HCT116 (cell line): Measurements from ENCODE around the gene VEPH1. TPM values are rescaled to one million over a fixed set of nuclear protein-coding genes. Genes with fewer than 3 reads are reported as not detected.

Experiments
- ATAC-seq: fragments of 200-7000 bp; cut with Tn5 transposase; 2 replicates; pipeline ENCODE4 v1.9.1; 2020; ENCODE audit warnings: mild to moderate bottlenecking, moderate library complexity
- BruUV-seq: library from RNA; stranded (reverse); fragments of 400-500 nt; replicated peaks from 2 replicates; lab custom pipeline; 2021; lab: Mats Ljungman, UMichigan
- CTCF ChIA-PET: fragments of 300-600 bp; sonication (Branson Sonifier 250); formaldehyde crosslinking; loops from one replicate; lab custom pipeline; 2021; ENCODE audit warnings: antibody characterized with exemption; lab: Charles Lee
- POLR2A ChIA-PET: fragments of 300-600, 350-600 bp; sonication (Branson Sonifier 250); formaldehyde crosslinking; loops from one replicate; lab custom pipeline; 2021; ENCODE audit warnings: antibody characterized with exemption; lab: Charles Lee
- RAD21 ChIA-PET, 2 experiments: fragments of 300-600 bp; sonication (Branson Sonifier 250); formaldehyde crosslinking; loops; one replicate each; lab custom pipeline; 2023; ENCODE audit warnings: low total read pairs in 2 of 2; ENCODE audit not compliant: uncharacterized antibody in 2 of 2, unreplicated experiment in 2 of 2, low non-redundant PET in 1 of 2; lab: Charles Lee
- DNase-seq: peaks from one replicate; pipeline ENCODE4 v3.0.0-alpha.2; 2010; ENCODE audit warnings: low read depth, low spot score
- H2AFZ ChIP-seq: fragments of 200-600 bp; shearing (Covaris generic), sonication (generic); 2 replicates; pipeline ENCODE4 v1.6.1; 2017; ENCODE audit warnings: low read depth, mixed run types, mixed read lengths, antibody characterized with exemption, low read length; ENCODE audit not compliant: poor library complexity, severe bottlenecking
- H3K27ac ChIP-seq: 2 replicates; pipeline ENCODE4 v1.5.1; 2012; ENCODE audit warnings: low read depth, low read length
- H3K27me3 ChIP-seq: fragments of 200-600 bp; sonication (generic); 2 replicates; pipeline ENCODE4 v1.6.1; 2016; ENCODE audit warnings: mixed run types, low read length, mixed read lengths; ENCODE audit not compliant: insufficient read depth
- H3K36me3 ChIP-seq, 2 experiments: fragments of 200-500 bp in 1 of 2; fragments of 200-600 bp in 1 of 2; sonication (Bioruptor generic) in 1 of 2; sonication (generic) in 1 of 2; 2 replicates each; pipeline versions ENCODE4 v1.5.1 to v1.6.1; 2014 to 2016; ENCODE audit warnings: low read length in 2 of 2, inconsistent platforms in 1 of 2, mixed read lengths in 1 of 2, mixed run types in 1 of 2; ENCODE audit not compliant: insufficient read depth in 2 of 2, control insufficient read depth in 1 of 2
- H3K4me1 ChIP-seq, 2 experiments: fragments of 200-600 bp in 1 of 2; sonication (generic) in 1 of 2; 2 replicates each; pipeline versions ENCODE4 v1.5.1 to v1.6.1; 2012 to 2017; ENCODE audit warnings: low read length in 2 of 2, inconsistent platforms in 1 of 2, mild to moderate bottlenecking in 1 of 2, mixed read lengths in 1 of 2, mixed run types in 1 of 2, moderate library complexity in 1 of 2; ENCODE audit not compliant: insufficient read depth in 2 of 2, control insufficient read depth in 1 of 2
- H3K4me2 ChIP-seq: fragments of 200-600 bp; sonication (generic); 2 replicates; pipeline ENCODE4 v1.6.1; 2017; ENCODE audit warnings: mixed run types, low read length, mixed read lengths
- H3K4me3 ChIP-seq, 2 experiments: fragments of 200-600 bp in 1 of 2; sonication (generic) in 1 of 2; replicated peaks in 1 of 2; 2 replicates each; pipeline ENCODE4 v1.5.1; 2011 to 2016; ENCODE audit warnings: low read length in 2 of 2, control low read depth in 1 of 2, low read depth in 1 of 2, mild to moderate bottlenecking in 1 of 2, mixed read lengths in 1 of 2, mixed run types in 1 of 2
- H3K79me2 ChIP-seq: fragments of 200-600 bp; sonication (generic); 2 replicates; pipeline ENCODE4 v1.6.1; 2017; ENCODE audit warnings: mild to moderate bottlenecking, mixed run types, low read length, moderate library complexity, mixed read lengths; ENCODE audit not compliant: insufficient read depth
- H3K9ac ChIP-seq: fragments of 200-600 bp; sonication (generic); 2 replicates; pipeline ENCODE4 v1.6.1; 2016; ENCODE audit warnings: low read length, mixed read lengths
- H3K9me2 ChIP-seq: fragments of 200-600 bp; sonication (generic), shearing (Covaris generic); 2 replicates; pipeline ENCODE4 v1.6.1; 2017; ENCODE audit warnings: mixed run types, mild to moderate bottlenecking, moderate library complexity; ENCODE audit not compliant: insufficient read depth
- H3K9me3 ChIP-seq, 2 experiments: fragments of 200-500 bp in 1 of 2; fragments of 200-600 bp in 1 of 2; sonication (Bioruptor generic) in 1 of 2; sonication (generic) in 1 of 2; 2 replicates each; pipeline ENCODE4 v1.6.1; 2014 to 2017; ENCODE audit warnings: low read length in 2 of 2, mixed read lengths in 2 of 2, inconsistent platforms in 1 of 2, low read depth in 1 of 2, mild to moderate bottlenecking in 1 of 2, mixed run types in 1 of 2, moderate library complexity in 1 of 2; ENCODE audit not compliant: control insufficient read depth in 1 of 2, insufficient read depth in 1 of 2
- H4K20me1 ChIP-seq: fragments of 200-600 bp; sonication (generic), shearing (Covaris generic); 2 replicates; pipeline ENCODE4 v1.6.1; 2017; ENCODE audit warnings: mixed run types, mild to moderate bottlenecking, moderate library complexity; ENCODE audit not compliant: insufficient read depth
- ATF3 ChIP-seq: IDR thresholded peaks from 2 replicates; pipeline ENCODE4 v1.6.1; 2012
- CBX3 ChIP-seq: IDR thresholded peaks from 2 replicates; pipeline ENCODE4 v1.6.1; 2012; ENCODE audit warnings: low read depth
- CEBPB ChIP-seq: IDR thresholded peaks from 2 replicates; pipeline ENCODE4 v1.6.1; 2012; ENCODE audit warnings: low read depth
- CTCF ChIP-seq, 3 experiments: fragments of 200-600 bp in 1 of 3; sonication (generic) in 1 of 3; IDR thresholded peaks in 2 of 3; conservative IDR thresholded peaks in 1 of 3; 2 replicates each; pipeline ENCODE4 v1.5.1; 2012 to 2017; ENCODE audit warnings: low read depth in 2 of 3, low read length in 2 of 3, antibody characterized with exemption in 1 of 3, borderline replicate concordance in 1 of 3, control low read depth in 1 of 3, mild to moderate bottlenecking in 1 of 3, mixed read lengths in 1 of 3, mixed run types in 1 of 3, moderate library complexity in 1 of 3; ENCODE audit not compliant: insufficient read depth in 1 of 3
- EGR1 ChIP-seq: IDR thresholded peaks from 2 replicates; pipeline ENCODE4 v1.6.1; 2012; ENCODE audit warnings: low read depth
- ELF1 ChIP-seq: IDR thresholded peaks from 2 replicates; pipeline ENCODE4 v1.6.1; 2012; ENCODE audit warnings: low read depth, borderline replicate concordance
- EZH2 ChIP-seq: fragments of 200-600 bp; sonication (generic); IDR thresholded peaks from 2 replicates; pipeline ENCODE4 v1.6.1; 2017; ENCODE audit warnings: antibody characterized with exemption, mixed run types
- FOSL1 ChIP-seq: IDR thresholded peaks from 2 replicates; pipeline ENCODE4 v1.6.1; 2012; ENCODE audit warnings: low read depth
- JUND ChIP-seq: IDR thresholded peaks from 2 replicates; pipeline ENCODE4 v1.6.1; 2012
- MAX ChIP-seq: IDR thresholded peaks from 2 replicates; pipeline ENCODE4 v1.6.1; 2012
- POLR2AphosphoS5 ChIP-seq: IDR thresholded peaks from 2 replicates; pipeline ENCODE4 v1.6.1; 2011; ENCODE audit warnings: mild to moderate bottlenecking, low read depth, low read length, moderate library complexity
- RAD21 ChIP-seq: IDR thresholded peaks from 2 replicates; pipeline ENCODE4 v1.6.1; 2012; ENCODE audit warnings: low read depth, mild to moderate bottlenecking
- SIN3A ChIP-seq: IDR thresholded peaks from 2 replicates; pipeline ENCODE4 v1.6.1; 2012; ENCODE audit warnings: low read depth
- SP1 ChIP-seq: IDR thresholded peaks from 2 replicates; pipeline ENCODE4 v1.6.1; 2012; ENCODE audit warnings: low read depth
- SRF ChIP-seq: IDR thresholded peaks from 2 replicates; pipeline ENCODE4 v1.6.1; 2012; ENCODE audit warnings: low read depth
- ZBTB33 ChIP-seq: IDR thresholded peaks from 2 replicates; pipeline ENCODE4 v1.6.1; 2011; ENCODE audit warnings: mild to moderate bottlenecking, low read length, moderate library complexity; ENCODE audit not compliant: insufficient replicate concordance; ENCODE audit errors: extremely low read depth
- ZFX ChIP-seq: fragments of 450-650 bp; IDR thresholded peaks from 2 replicates; pipeline ENCODE4 v1.6.1; 2017
- ZNF274 ChIP-seq: fragments of 200-500 bp; sonication (Bioruptor generic); IDR thresholded peaks from 2 replicates; pipeline ENCODE4 v1.6.1; 2014; ENCODE audit warnings: mild to moderate bottlenecking, low read depth, low read length, inconsistent platforms
- intact Hi-C: fragments of 100-400 bp; cut with micrococcal nuclease; formaldehyde crosslinking; loops from 2 replicates; pipeline ENCODE4 v1.10.0; 2022
- total RNA-seq: library from RNA; stranded (reverse); gene quantifications from one replicate; pipeline ENCODE4 v1.2.1, GENCODE V29; 2021; ENCODE audit not compliant: unreplicated experiment

Gene VEPH1
- total RNA-seq, 1 experiment from 2014 or later = 4.9 TPM

- ChIA-PET POLR2A (no interaction called here), RAD21 (no interaction called here), CTCF (no interaction called here)
- BruUV-seq = no TSS peak
- no peaks in the 10 kb centered on the region for H3K9me2 ChIP-seq
- ATAC-seq = no peak
- TF ChIP-seq ATF3 (no peak), EZH2 (no peak), CEBPB (no peak)
- TF ChIP-seq, all 23 proteins: peak for 0
- H4K20me1 ChIP-seq = no peaks in the 10 kb centered on the region
- no peak overlapping the region for H2AFZ ChIP-seq
- intact Hi-C loops = no loop called here
- no peaks in the 10 kb centered on the region for H3K9me3 ChIP-seq
- H3K27ac ChIP-seq = no peak overlapping the region
- no peak overlapping the region for H3K4me2 ChIP-seq
- H3K27me3 ChIP-seq = no peaks in the 10 kb centered on the region
- H3K4me1 ChIP-seq = no peaks in the 10 kb centered on the region
- no peaks in the 10 kb centered on the region for H3K36me3 ChIP-seq
- H3K9ac ChIP-seq = no peak overlapping the region
- no peaks in the 10 kb centered on the region for H3K79me2 ChIP-seq
- no peak overlapping the region for H3K4me3 ChIP-seq
- no peak for DNase-seq
These were observed 128.3 kb downstream of the VEPH1 start for GRCh38 chr3:157374933-157375332.

GRCh38 chr3:157373783-157374182 is 129.4 kb downstream of the VEPH1 start:
- ChIA-PET CTCF (no interaction called here), RAD21 (no interaction called here), POLR2A (no interaction called here)
- DNase-seq (no peak), ATAC-seq (no peak)
- no peak overlapping the region for H3K4me2 ChIP-seq
- no peaks in the 10 kb centered on the region for H3K27me3 ChIP-seq
- no peaks in the 10 kb centered on the region for H3K9me2 ChIP-seq
- H3K9me3 ChIP-seq = no peaks in the 10 kb centered on the region
- no peak overlapping the region for H3K4me3 ChIP-seq
- no peaks in the 10 kb centered on the region for H4K20me1 ChIP-seq
- no peaks in the 10 kb centered on the region for H3K79me2 ChIP-seq
- intact Hi-C loops = no loop called here
- no peak overlapping the region for H2AFZ ChIP-seq
- no peak overlapping the region for H3K27ac ChIP-seq
- H3K36me3 ChIP-seq = no peaks in the 10 kb centered on the region
- no peaks in the 10 kb centered on the region for H3K4me1 ChIP-seq
- BruUV-seq = no TSS peak
- no peak overlapping the region for H3K9ac ChIP-seq
- TF ChIP-seq EZH2 (no peak), CBX3 (no peak), CTCF (IDR thresholded peaks at IDR 0.05 in 2 of 3, conservative IDR thresholded peaks at IDR 0.05 in 1 of 3; ENCODE audit: borderline replicate concordance in 1 of 3, insufficient read depth in 1 of 3, low read depth in 2 of 3, low read length in 2 of 3) (no peak), POLR2AphosphoS5 (no peak), CEBPB (no peak), RAD21 (no peak), SP1 (no peak), ELF1 (no peak), ZBTB33 (no peak), SRF (no peak), ZFX (no peak), MAX (no peak), ZNF274 (no peak), JUND (no peak), EGR1 (no peak), FOSL1 (no peak), SIN3A (no peak)
- TF ChIP-seq, all 23 proteins: peak for 0
